GM19043 (cell line): Measurements from ENCODE around the gene CDK5RAP3.
A peak's percentile ranks its signal among the peaks of the same experiment; 100 is the strongest.
"Not testable (repeated sequence)": the region's sequence is repeated elsewhere in the genome, so short reads cannot be mapped to it uniquely, and the experiment has no call there.

Experiments used
- ATAC-seq: cut with Tn5 transposase; IDR thresholded peaks from one replicate; pipeline ENCODE4 v1.9.1; 2021; ENCODE audit warnings: low read depth; ENCODE audit not compliant: unreplicated experiment

The CDK5RAP3 gene

GRCh38 chr17:48017817-48018158 is 46.9 kb downstream of the CDK5RAP3 start:
- ATAC-seq, result not testable (repeated sequence)

- ATAC-seq, result no peak
Observed at GRCh38 chr17:48021934-48022333, 51.0 kb downstream of the CDK5RAP3 start.

- no peak for ATAC-seq
Observed at GRCh38 chr17:48022901-48023300, 52.0 kb downstream of the CDK5RAP3 start.

- ATAC-seq, result no peak
Observed at GRCh38 chr17:48023400-48024148, 52.7 kb downstream of the CDK5RAP3 start.

- peak; percentile 7 for ATAC-seq
Observed at GRCh38 chr17:48024149-48025039, 53.5 kb downstream of the CDK5RAP3 start.

- ATAC-seq, result peak; percentile 72
Observed at GRCh38 chr17:48025040-48025903, 54.4 kb downstream of the CDK5RAP3 start.

GRCh38 chr17:48025904-48026501 is 55.1 kb downstream of the CDK5RAP3 start:
- ATAC-seq, result no peak

GRCh38 chr17:48026502-48027321 is 55.8 kb downstream of the CDK5RAP3 start:
- ATAC-seq, result no peak

GRCh38 chr17:48027322-48027981 is 56.5 kb downstream of the CDK5RAP3 start:
- ATAC-seq, result no peak

- ATAC-seq, result no peak
Observed at GRCh38 chr17:48028736-48029135, 57.8 kb downstream of the CDK5RAP3 start.

- no peak for ATAC-seq
Observed at GRCh38 chr17:48030531-48030930, 59.6 kb downstream of the CDK5RAP3 start.
